KMS-11 (cell line): ENCODE data around the gene PEMT.

Source experiments
- H2AFZ ChIP-seq: fragments of 200-600 bp; sonication (generic); 2 replicates; pipeline ENCODE4 v1.6.1; 2016; ENCODE audit warnings: antibody characterized with exemption, mixed run types, low read depth
- H3K27ac ChIP-seq: fragments of 200-600 bp; sonication (generic); 2 replicates; pipeline ENCODE4 v1.6.1; 2016; ENCODE audit warnings: mild to moderate bottlenecking, mixed run types
- H3K27me3 ChIP-seq: fragments of 200-600 bp; sonication (generic); 2 replicates; pipeline ENCODE4 v1.6.1; 2017; ENCODE audit warnings: mild to moderate bottlenecking, low read depth, mixed run types, moderate library complexity; ENCODE audit not compliant: insufficient read depth
- H3K36me3 ChIP-seq: fragments of 200-600 bp; sonication (generic); 2 replicates; pipeline ENCODE4 v1.6.1; 2017; ENCODE audit warnings: mild to moderate bottlenecking, mixed run types; ENCODE audit not compliant: insufficient read depth
- H3K4me1 ChIP-seq: fragments of 200-600 bp; sonication (generic); 2 replicates; pipeline ENCODE4 v1.6.1; 2016; ENCODE audit warnings: mild to moderate bottlenecking, low read depth, mixed run types; ENCODE audit not compliant: poor library complexity, severe bottlenecking
- H3K4me2 ChIP-seq: fragments of 200-600 bp; sonication (generic); 2 replicates; pipeline ENCODE4 v1.7.0; 2016; ENCODE audit warnings: mild to moderate bottlenecking, mixed run types
- H3K4me3 ChIP-seq: fragments of 200-600 bp; sonication (generic); IDR thresholded peaks from 2 replicates; pipeline ENCODE4 v1.6.1; 2017; ENCODE audit warnings: low read depth, low read length, mixed read lengths; ENCODE audit not compliant: insufficient read depth
- H3K79me2 ChIP-seq: fragments of 200-600 bp; sonication (generic); 2 replicates; pipeline ENCODE4 v1.6.1; 2016; ENCODE audit warnings: low read depth, mixed run types; ENCODE audit not compliant: insufficient read depth
- H3K9ac ChIP-seq: fragments of 200-600 bp; sonication (generic); 2 replicates; pipeline ENCODE4 v1.6.1; 2016; ENCODE audit warnings: mild to moderate bottlenecking, mixed run types
- H4K20me1 ChIP-seq: fragments of 200-600 bp; sonication (generic); 2 replicates; pipeline ENCODE4 v1.6.1; 2016; ENCODE audit warnings: mild to moderate bottlenecking, mixed run types; ENCODE audit not compliant: insufficient read depth
- TF ChIP-seq, protein P1 (sequence below): fragments of 200-600 bp; sonication (generic); conservative IDR thresholded peaks from 2 replicates; pipeline ENCODE4 v1.6.1; 2017; ENCODE audit warnings: low read depth, mild to moderate bottlenecking, antibody characterized with exemption, low read length, moderate library complexity, mixed read lengths

PEMT gene

DNA sequence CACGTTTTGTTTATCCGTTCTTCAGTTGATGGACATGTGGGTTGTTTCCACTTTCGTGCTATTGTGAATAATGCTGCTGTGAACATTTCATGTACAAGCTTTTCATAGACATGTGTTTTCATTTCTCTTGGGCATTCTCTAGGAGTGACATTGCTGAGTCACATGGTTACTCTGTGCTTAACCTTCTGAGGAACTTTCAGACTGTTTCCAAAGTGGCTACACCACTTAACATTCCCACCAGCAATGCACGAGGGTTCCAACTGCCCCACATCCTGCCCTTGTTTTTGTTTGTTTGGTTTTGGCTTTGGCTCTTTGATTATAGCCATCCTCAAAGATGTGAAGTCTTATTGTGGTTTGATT lies 14.2 kb upstream of the PEMT start:
- H3K27ac ChIP-seq = no peak overlapping the region
- H3K4me2 ChIP-seq = no peak overlapping the region
- H3K36me3 ChIP-seq = no peaks in the 10 kb centered on the region
- TF ChIP-seq, protein P1, sequence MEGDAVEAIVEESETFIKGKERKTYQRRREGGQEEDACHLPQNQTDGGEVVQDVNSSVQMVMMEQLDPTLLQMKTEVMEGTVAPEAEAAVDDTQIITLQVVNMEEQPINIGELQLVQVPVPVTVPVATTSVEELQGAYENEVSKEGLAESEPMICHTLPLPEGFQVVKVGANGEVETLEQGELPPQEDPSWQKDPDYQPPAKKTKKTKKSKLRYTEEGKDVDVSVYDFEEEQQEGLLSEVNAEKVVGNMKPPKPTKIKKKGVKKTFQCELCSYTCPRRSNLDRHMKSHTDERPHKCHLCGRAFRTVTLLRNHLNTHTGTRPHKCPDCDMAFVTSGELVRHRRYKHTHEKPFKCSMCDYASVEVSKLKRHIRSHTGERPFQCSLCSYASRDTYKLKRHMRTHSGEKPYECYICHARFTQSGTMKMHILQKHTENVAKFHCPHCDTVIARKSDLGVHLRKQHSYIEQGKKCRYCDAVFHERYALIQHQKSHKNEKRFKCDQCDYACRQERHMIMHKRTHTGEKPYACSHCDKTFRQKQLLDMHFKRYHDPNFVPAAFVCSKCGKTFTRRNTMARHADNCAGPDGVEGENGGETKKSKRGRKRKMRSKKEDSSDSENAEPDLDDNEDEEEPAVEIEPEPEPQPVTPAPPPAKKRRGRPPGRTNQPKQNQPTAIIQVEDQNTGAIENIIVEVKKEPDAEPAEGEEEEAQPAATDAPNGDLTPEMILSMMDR = no peak
- H3K4me3 ChIP-seq = no peak overlapping the region
- H3K27me3 ChIP-seq = no peaks in the 10 kb centered on the region
- no peaks in the 10 kb centered on the region for H3K4me1 ChIP-seq
- no peaks in the 10 kb centered on the region for H3K79me2 ChIP-seq
- H3K9ac ChIP-seq = no peak overlapping the region
- H2AFZ ChIP-seq = no peak overlapping the region
- H4K20me1 ChIP-seq = no peaks in the 10 kb centered on the region

DNA sequence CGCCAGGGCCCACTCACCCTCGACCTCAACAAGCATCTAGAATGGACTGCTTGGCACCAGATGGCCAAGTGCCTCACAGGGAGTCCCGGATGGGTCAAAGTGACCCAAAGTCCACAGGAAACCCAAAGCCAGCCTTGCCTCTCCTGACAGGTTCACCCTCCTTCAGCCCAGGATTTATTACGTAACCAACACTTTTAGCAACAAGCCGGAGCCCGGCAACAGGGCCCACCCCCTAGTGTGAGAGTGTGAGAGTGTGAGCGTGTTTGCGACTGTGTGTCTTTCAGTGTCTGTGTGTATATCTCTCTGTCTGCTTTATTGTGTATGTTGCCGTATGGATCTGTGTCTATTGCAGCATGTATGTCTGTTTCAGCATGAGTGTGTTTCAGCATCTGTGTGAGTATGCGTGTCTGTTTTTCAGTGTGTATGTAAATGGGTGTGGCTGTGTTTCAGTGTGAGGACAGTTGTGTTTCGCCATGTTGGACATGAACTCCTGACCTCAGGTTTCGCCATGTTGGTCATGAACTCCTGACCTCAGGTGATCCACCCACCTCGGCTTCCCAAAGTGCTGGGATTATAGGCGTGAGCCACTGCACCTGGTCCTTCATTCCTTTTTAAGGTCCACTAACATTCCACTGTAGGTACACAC lies 13.7 kb upstream of the PEMT start:
- no peaks in the 10 kb centered on the region for H3K4me1 ChIP-seq
- no peaks in the 10 kb centered on the region for H3K36me3 ChIP-seq
- no peaks in the 10 kb centered on the region for H4K20me1 ChIP-seq
- H3K79me2 ChIP-seq = no peaks in the 10 kb centered on the region
- TF ChIP-seq, protein P1 = no peak
- no peak overlapping the region for H2AFZ ChIP-seq
- H3K27ac ChIP-seq = no peak overlapping the region
- H3K27me3 ChIP-seq = no peaks in the 10 kb centered on the region
- H3K4me3 ChIP-seq = no peak overlapping the region
- H3K9ac ChIP-seq = no peak overlapping the region
- no peak overlapping the region for H3K4me2 ChIP-seq

DNA sequence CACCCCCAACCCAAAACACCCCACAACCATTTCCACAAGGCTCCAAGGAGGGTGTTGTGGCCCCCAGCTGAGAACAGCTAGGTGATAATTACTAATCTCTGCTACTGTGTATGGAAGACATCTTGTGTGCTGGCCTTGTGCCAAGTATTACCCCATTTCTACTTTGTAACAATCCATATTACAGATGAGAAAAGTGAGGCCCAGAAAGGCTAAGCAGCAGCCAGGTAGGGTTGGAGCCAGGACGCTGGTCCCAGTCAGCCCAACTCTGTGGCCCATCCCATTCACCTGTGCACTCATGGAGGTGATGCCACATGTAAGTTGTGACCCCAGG lies 12.4 kb upstream of the PEMT start:
- H4K20me1 ChIP-seq = no peaks in the 10 kb centered on the region
- H3K4me3 ChIP-seq = no peak overlapping the region
- H2AFZ ChIP-seq = no peak overlapping the region
- TF ChIP-seq, protein P1 = no peak
- H3K27me3 ChIP-seq = no peaks in the 10 kb centered on the region
- no peaks in the 10 kb centered on the region for H3K36me3 ChIP-seq
- H3K79me2 ChIP-seq = no peaks in the 10 kb centered on the region
- no peak overlapping the region for H3K4me2 ChIP-seq
- no peak overlapping the region for H3K9ac ChIP-seq
- no peak overlapping the region for H3K27ac ChIP-seq
- no peaks in the 10 kb centered on the region for H3K4me1 ChIP-seq

DNA sequence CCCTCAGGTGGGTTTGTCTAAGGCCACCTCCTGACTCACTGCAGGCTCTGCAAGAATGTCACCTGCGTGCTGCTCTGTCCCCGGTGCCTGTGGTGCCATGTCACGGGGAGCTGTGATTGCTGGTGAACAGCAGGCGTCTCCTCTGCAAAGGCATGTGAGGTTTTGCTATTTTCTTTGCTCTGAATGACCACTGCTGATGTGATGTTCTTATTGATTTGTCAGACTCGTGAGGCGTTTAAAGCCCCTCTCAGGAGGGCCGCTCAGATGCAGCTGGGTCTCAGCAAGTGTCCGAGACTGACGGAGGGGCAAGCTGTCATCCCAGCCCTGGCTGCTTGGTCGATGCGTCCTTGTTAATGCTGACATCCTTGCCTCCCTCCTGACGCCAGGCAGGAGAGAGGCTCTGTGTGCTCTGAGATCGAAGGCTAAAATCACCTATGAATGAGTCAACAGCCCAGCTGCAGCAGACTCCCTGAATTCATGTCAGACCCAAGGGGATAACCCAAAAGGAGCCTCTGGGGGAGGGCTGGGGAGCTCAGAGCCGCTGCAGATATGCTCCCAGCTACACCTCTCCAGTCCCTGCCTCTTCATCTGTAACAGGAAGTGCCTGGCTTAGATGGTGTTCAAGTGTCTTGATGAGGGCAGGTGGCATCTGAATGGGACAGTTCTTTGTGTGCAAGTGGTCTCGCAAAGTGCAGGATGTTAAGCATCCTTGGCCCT lies 11.8 kb upstream of the PEMT start:
- no peak overlapping the region for H3K4me3 ChIP-seq
- H3K36me3 ChIP-seq = no peaks in the 10 kb centered on the region
- H2AFZ ChIP-seq = no peak overlapping the region
- no peaks in the 10 kb centered on the region for H3K27me3 ChIP-seq
- no peak overlapping the region for H3K9ac ChIP-seq
- no peak overlapping the region for H3K4me2 ChIP-seq
- H3K27ac ChIP-seq = no peak overlapping the region
- TF ChIP-seq, protein P1 = no peak
- H3K4me1 ChIP-seq = no peaks in the 10 kb centered on the region
- H4K20me1 ChIP-seq = no peaks in the 10 kb centered on the region
- no peaks in the 10 kb centered on the region for H3K79me2 ChIP-seq
